ENCODE measurements around the gene AKR1C1.

Gene AKR1C1

DNA sequence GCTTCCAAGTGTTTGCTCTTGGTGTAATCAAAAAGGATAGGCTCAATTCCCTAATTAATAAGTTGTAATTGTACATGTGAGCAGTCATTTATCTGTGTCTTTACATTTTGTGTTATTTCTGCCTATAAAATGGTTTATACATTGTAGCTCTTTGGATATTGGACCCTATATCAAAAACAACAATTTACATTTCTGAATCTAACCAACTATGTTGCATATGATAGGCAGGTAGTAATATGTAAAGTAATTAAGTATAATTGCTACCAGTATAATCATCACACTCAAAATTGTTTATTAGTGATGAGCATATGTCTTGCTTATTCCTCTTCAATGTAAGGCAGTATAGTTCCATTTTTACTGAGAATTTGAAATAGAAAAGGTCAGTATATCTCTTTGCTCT, 13.8 kb downstream of the AKR1C1 start (continued):
- TF ChIP-seq, protein P1, sequence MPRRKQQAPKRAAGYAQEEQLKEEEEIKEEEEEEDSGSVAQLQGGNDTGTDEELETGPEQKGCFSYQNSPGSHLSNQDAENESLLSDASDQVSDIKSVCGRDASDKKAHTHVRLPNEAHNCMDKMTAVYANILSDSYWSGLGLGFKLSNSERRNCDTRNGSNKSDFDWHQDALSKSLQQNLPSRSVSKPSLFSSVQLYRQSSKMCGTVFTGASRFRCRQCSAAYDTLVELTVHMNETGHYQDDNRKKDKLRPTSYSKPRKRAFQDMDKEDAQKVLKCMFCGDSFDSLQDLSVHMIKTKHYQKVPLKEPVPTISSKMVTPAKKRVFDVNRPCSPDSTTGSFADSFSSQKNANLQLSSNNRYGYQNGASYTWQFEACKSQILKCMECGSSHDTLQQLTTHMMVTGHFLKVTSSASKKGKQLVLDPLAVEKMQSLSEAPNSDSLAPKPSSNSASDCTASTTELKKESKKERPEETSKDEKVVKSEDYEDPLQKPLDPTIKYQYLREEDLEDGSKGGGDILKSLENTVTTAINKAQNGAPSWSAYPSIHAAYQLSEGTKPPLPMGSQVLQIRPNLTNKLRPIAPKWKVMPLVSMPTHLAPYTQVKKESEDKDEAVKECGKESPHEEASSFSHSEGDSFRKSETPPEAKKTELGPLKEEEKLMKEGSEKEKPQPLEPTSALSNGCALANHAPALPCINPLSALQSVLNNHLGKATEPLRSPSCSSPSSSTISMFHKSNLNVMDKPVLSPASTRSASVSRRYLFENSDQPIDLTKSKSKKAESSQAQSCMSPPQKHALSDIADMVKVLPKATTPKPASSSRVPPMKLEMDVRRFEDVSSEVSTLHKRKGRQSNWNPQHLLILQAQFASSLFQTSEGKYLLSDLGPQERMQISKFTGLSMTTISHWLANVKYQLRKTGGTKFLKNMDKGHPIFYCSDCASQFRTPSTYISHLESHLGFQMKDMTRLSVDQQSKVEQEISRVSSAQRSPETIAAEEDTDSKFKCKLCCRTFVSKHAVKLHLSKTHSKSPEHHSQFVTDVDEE (CRISPR knock-in tag; IDR thresholded peaks at IDR 0.05): no peak
- no peak for TF ChIP-seq ZNF8 (CRISPR knock-in tag; IDR thresholded peaks at IDR 0.05)
- TF ChIP-seq PPARA (CRISPR knock-in tag; IDR thresholded peaks at IDR 0.05; ENCODE audit: borderline replicate concordance): no peak
- no peak for TF ChIP-seq RARB (CRISPR knock-in tag; IDR thresholded peaks at IDR 0.05)

GRCh38 chr10:4978870-4979269, 15.7 kb downstream of the AKR1C1 start:
- ATAC-seq: no peak
- TF ChIP-seq TCF4 (CRISPR knock-in tag; IDR thresholded peaks at IDR 0.05; ENCODE audit: borderline replicate concordance) (no peak), ZNF70 (CRISPR knock-in tag; IDR thresholded peaks at IDR 0.05) (no peak), GLIS3 (CRISPR knock-in tag; IDR thresholded peaks at IDR 0.05) (no peak), CSRNP3 (CRISPR knock-in tag; IDR thresholded peaks at IDR 0.05) (no peak), RARB (CRISPR knock-in tag; IDR thresholded peaks at IDR 0.05) (no peak), ZNF565 (CRISPR knock-in tag; conservative IDR thresholded peaks at IDR 0.05; ENCODE audit: low read depth) (no peak), PPARA (CRISPR knock-in tag; IDR thresholded peaks at IDR 0.05; ENCODE audit: borderline replicate concordance) (no peak), ZFP3 (CRISPR knock-in tag; IDR thresholded peaks at IDR 0.05) (no peak), ZC3H10 (CRISPR knock-in tag; IDR thresholded peaks at IDR 0.05) (no peak), ESRRG (CRISPR knock-in tag; IDR thresholded peaks at IDR 0.05) (no peak), SNAI2 (CRISPR knock-in tag; IDR thresholded peaks at IDR 0.05) (no peak), ZNF8 (CRISPR knock-in tag; IDR thresholded peaks at IDR 0.05) (no peak), BACH2 (CRISPR knock-in tag; IDR thresholded peaks at IDR 0.05; ENCODE audit: borderline replicate concordance) (no peak), TOX (CRISPR knock-in tag; IDR thresholded peaks at IDR 0.05; ENCODE audit: borderline replicate concordance) (no peak), POU6F1 (CRISPR knock-in tag; IDR thresholded peaks at IDR 0.05; ENCODE audit: borderline replicate concordance, low read depth) (no peak), ISL1 (CRISPR knock-in tag; IDR thresholded peaks at IDR 0.05) (no peak), OSR1 (CRISPR knock-in tag; IDR thresholded peaks at IDR 0.05) (no peak)
- TF ChIP-seq, protein P2, sequence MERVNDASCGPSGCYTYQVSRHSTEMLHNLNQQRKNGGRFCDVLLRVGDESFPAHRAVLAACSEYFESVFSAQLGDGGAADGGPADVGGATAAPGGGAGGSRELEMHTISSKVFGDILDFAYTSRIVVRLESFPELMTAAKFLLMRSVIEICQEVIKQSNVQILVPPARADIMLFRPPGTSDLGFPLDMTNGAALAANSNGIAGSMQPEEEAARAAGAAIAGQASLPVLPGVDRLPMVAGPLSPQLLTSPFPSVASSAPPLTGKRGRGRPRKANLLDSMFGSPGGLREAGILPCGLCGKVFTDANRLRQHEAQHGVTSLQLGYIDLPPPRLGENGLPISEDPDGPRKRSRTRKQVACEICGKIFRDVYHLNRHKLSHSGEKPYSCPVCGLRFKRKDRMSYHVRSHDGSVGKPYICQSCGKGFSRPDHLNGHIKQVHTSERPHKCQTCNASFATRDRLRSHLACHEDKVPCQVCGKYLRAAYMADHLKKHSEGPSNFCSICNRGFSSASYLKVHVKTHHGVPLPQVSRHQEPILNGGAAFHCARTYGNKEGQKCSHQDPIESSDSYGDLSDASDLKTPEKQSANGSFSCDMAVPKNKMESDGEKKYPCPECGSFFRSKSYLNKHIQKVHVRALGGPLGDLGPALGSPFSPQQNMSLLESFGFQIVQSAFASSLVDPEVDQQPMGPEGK (CRISPR knock-in tag; IDR thresholded peaks at IDR 0.05; ENCODE audit: borderline replicate concordance): no peak

GRCh38 chr10:4980793-4981192, 17.6 kb downstream of the AKR1C1 start:
- TF ChIP-seq, protein P1 (CRISPR knock-in tag; IDR thresholded peaks at IDR 0.05): no peak
- TF ChIP-seq BACH2 (CRISPR knock-in tag; IDR thresholded peaks at IDR 0.05; ENCODE audit: borderline replicate concordance): no peak
- TF ChIP-seq, protein P3, sequence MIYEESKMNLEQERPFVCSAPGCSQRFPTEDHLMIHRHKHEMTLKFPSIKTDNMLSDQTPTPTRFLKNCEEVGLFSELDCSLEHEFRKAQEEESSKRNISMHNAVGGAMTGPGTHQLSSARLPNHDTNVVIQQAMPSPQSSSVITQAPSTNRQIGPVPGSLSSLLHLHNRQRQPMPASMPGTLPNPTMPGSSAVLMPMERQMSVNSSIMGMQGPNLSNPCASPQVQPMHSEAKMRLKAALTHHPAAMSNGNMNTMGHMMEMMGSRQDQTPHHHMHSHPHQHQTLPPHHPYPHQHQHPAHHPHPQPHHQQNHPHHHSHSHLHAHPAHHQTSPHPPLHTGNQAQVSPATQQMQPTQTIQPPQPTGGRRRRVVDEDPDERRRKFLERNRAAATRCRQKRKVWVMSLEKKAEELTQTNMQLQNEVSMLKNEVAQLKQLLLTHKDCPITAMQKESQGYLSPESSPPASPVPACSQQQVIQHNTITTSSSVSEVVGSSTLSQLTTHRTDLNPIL (CRISPR knock-in tag; IDR thresholded peaks at IDR 0.05; ENCODE audit: low read depth): no peak
- no peak for TF ChIP-seq GLIS3 (CRISPR knock-in tag; IDR thresholded peaks at IDR 0.05)
- no peak for TF ChIP-seq TOX (CRISPR knock-in tag; IDR thresholded peaks at IDR 0.05; ENCODE audit: borderline replicate concordance)
- ATAC-seq: no peak
